ENCODE data around the gene NELFE. TPM values are rescaled to one million over a fixed set of nuclear protein-coding genes. Genes with fewer than 3 reads are reported as not detected.

NELFE gene
- total RNA-seq, 1 experiment from 2014 or later, result 91.4 TPM

GRCh38 chr6:31905041-31905440 lies 53.7 kb downstream of the NELFE start:
- Histone ChIP-seq H2BK120ac (ENCODE audit: low read depth, low read length, poor library complexity, severe bottlenecking) (no peak overlapping the region), H2BK20ac (ENCODE audit: low read depth, low read length, poor library complexity, severe bottlenecking) (no peak overlapping the region), H3K56ac (ENCODE audit: insufficient read length, low read depth, low read length) (no peak overlapping the region), H2BK5ac (ENCODE audit: insufficient read length, low read length) (no peak overlapping the region), H3K4me2 (ENCODE audit: insufficient read depth, insufficient read length, low read length) (no peak overlapping the region), H3K14ac (ENCODE audit: insufficient read depth, low read length) (no peak overlapping the region), H2AK5ac (ENCODE audit: insufficient read length, low read length) (no peak overlapping the region), H3K23me2 (ENCODE audit: insufficient read length, low read depth, low read length, poor library complexity, severe bottlenecking) (no peaks in the 10 kb centered on the region), H3K23ac (ENCODE audit: insufficient read length, low read depth, low read length) (no peak overlapping the region), H3K4me1 (ENCODE audit: insufficient read depth, low read length) (no peaks in the 10 kb centered on the region; the same call in 1 of the 2 replicates), H3T11ph (ENCODE audit: low read length) (no peak overlapping the region), H2AFZ (ENCODE audit: low read length) (no peak overlapping the region), H4K20me1 (ENCODE audit: control insufficient read depth, insufficient read depth, insufficient read length) (no peaks in the 10 kb centered on the region), H3K4ac (ENCODE audit: low read depth, low read length) (no peak overlapping the region), H3K79me2 (ENCODE audit: insufficient read depth, low read length) (no peaks in the 10 kb centered on the region), H2BK12ac (ENCODE audit: insufficient read length, low read depth, low read length) (no peak overlapping the region), H3K27me3 (ENCODE audit: insufficient read depth, low read length) (no peaks in the 10 kb centered on the region), H3K18ac (ENCODE audit: insufficient read length, low read depth, low read length) (no peak overlapping the region), H3K9ac (ENCODE audit: extremely low read depth, insufficient read length, low read length) (no peak overlapping the region), H2BK15ac (ENCODE audit: low read depth, low read length) (no peak overlapping the region), H3K79me1 (ENCODE audit: insufficient read depth, low read depth, low read length, poor library complexity, severe bottlenecking) (no peaks in the 10 kb centered on the region), H4K5ac (ENCODE audit: insufficient read length, low read depth, low read length) (no peak overlapping the region), H3K27ac (ENCODE audit: insufficient read length, low read depth, low read length) (no peak overlapping the region), H3K9me3 (ENCODE audit: control insufficient read depth, low read depth, low read length) (no peaks in the 10 kb centered on the region), H4K91ac (ENCODE audit: insufficient read length, low read depth, low read length) (no peak overlapping the region), H4K8ac (replicated peaks; ENCODE audit: insufficient read length, low read depth, low read length) (no peak overlapping the region)
- no CpG with 5 or more reads among the region's 1 CpG for WGBS (ENCODE audit: extremely low coverage, insufficient read length, low lambda C conversion rate)
- H3K4me3 Mint-ChIP-seq, result no peak overlapping the region
- H3K27me3 Mint-ChIP-seq (ENCODE audit: low read depth), result no peaks in the 10 kb centered on the region; the same call in none of the 2 replicates
- peaks cover 17 to 30% of the 10 kb centered on the region in 2 experiments for H3K4me1 Mint-ChIP-seq
- DNase-seq, result no peak
- TF ChIP-seq CTCF (conservative IDR thresholded peaks at IDR 0.05), result no peak
- H3K9me3 Mint-ChIP-seq, result no peaks in the 10 kb centered on the region; a peak in 1 of 5 replicates
- H3K36me3 Mint-ChIP-seq (ENCODE audit: insufficient read depth in 1 of 3, low read depth in 3 of 3), result peaks cover 0 to 3% (median under 1%) of the 10 kb centered on the region in 3 experiments; a peak in 4 of 7 replicates
- no peak overlapping the region for H3K27ac Mint-ChIP-seq

Data from H9 (cell line).